Measurements from ENCODE around the gene SHD.

- TF ChIP-seq, protein P1, sequence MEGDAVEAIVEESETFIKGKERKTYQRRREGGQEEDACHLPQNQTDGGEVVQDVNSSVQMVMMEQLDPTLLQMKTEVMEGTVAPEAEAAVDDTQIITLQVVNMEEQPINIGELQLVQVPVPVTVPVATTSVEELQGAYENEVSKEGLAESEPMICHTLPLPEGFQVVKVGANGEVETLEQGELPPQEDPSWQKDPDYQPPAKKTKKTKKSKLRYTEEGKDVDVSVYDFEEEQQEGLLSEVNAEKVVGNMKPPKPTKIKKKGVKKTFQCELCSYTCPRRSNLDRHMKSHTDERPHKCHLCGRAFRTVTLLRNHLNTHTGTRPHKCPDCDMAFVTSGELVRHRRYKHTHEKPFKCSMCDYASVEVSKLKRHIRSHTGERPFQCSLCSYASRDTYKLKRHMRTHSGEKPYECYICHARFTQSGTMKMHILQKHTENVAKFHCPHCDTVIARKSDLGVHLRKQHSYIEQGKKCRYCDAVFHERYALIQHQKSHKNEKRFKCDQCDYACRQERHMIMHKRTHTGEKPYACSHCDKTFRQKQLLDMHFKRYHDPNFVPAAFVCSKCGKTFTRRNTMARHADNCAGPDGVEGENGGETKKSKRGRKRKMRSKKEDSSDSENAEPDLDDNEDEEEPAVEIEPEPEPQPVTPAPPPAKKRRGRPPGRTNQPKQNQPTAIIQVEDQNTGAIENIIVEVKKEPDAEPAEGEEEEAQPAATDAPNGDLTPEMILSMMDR (conservative IDR thresholded peaks at IDR 0.05; ENCODE audit: low read depth, low read length), result no peak
- no peak for TF ChIP-seq EZH2 (IDR thresholded peaks at IDR 0.05; ENCODE audit: borderline replicate concordance, low read depth, low read length, poor library complexity, severe bottlenecking)
These were observed 1.1 kb upstream of the SHD start for GRCh38 chr19:4278010-4278409.
